Effector memory CD4-positive, alpha-beta T cell (primary cell): ENCODE data around the gene LRFN3.
"Not testable (repeated sequence)": the region's sequence is repeated elsewhere in the genome, so short reads cannot be mapped to it uniquely, and the experiment has no call there.

Experiments used
- DNase-seq, 3 donors: peaks; one replicate each; pipeline ENCODE4 v3.0.0-alpha.2; 2020
- H3K27ac ChIP-seq: 2 replicates; pipeline ENCODE4 v1.7.0; 2013; ENCODE audit warnings: mild to moderate bottlenecking, low read length, moderate library complexity; ENCODE audit not compliant: insufficient read depth, poor library complexity, severe bottlenecking
- H3K27me3 ChIP-seq: replicated peaks from 2 replicates; pipeline ENCODE4 v1.7.0; 2013; ENCODE audit warnings: mild to moderate bottlenecking, low read length; ENCODE audit not compliant: insufficient read depth, control insufficient read depth, poor library complexity, severe bottlenecking
- H3K36me3 ChIP-seq: 2 replicates; pipeline ENCODE4 v1.7.0; 2013; ENCODE audit warnings: mild to moderate bottlenecking, low read length, moderate library complexity; ENCODE audit not compliant: control insufficient read depth, insufficient read depth
- H3K4me1 ChIP-seq: 2 replicates; pipeline ENCODE4 v1.7.0; 2013; ENCODE audit warnings: low read length, mild to moderate bottlenecking; ENCODE audit not compliant: control insufficient read depth, insufficient read depth, poor library complexity, severe bottlenecking
- H3K4me3 ChIP-seq: 2 replicates; pipeline ENCODE4 v1.7.0; 2013; ENCODE audit warnings: low read length, low read depth, mild to moderate bottlenecking; ENCODE audit not compliant: insufficient read depth, poor library complexity, severe bottlenecking
- H3K9me3 ChIP-seq: 2 replicates; pipeline ENCODE4 v1.7.0; 2013; ENCODE audit warnings: mild to moderate bottlenecking, low read length, moderate library complexity; ENCODE audit not compliant: control insufficient read depth

The LRFN3 gene

DNA sequence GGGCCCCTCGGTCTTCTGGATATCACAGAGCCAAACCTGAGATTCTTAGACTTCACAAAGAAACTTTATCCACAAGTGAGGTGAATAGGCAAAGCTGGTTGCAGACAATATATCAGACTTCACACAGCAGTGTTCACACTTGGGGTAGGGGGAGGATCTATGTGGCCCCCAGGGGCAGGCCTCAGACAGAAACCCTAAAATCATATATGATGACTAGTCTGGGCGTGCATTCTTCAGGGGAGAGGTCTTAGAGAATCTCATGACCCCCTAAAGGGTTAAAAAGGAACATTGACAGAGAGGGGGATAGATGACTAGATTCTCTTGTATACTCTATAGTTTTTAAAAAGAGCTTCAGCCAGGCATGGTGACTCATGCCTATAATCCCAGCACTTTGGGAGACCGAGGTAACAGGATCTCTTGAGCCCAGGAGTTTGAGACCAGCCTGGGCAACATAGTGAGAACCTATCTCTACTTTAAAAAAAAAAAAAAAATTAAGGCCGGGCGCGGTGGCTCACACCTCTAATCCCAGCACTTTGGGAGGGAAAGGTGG is 30.9 kb upstream of the LRFN3 start:
- no peaks in the 10 kb centered on the region for H3K9me3 ChIP-seq
- H3K27me3 ChIP-seq, result no peaks in the 10 kb centered on the region
- peaks cover 39% of the 10 kb centered on the region for H3K4me1 ChIP-seq
- no peak overlapping the region for H3K4me3 ChIP-seq
- no peak for DNase-seq
- H3K36me3 ChIP-seq, result no peaks in the 10 kb centered on the region
- H3K27ac ChIP-seq, result no peak overlapping the region

DNA sequence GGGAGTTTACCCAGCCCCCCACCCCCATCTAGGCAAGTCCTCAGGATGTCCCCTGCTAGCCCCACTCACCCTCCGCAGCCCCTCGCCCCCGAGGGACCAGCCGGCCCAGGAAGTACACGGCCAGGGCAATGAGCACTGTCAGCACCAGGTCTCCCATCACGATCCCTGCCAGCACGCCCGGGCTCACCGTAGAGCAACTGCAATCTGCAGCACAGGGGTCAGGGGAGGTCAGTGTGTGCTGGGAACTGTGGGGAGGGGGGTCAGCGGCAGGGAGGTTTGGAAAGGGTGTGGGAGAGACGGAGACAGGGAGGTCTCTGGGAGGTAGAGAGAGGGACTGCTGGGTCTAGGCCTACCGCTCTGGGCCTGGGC is 28.8 kb upstream of the LRFN3 start:
- peaks cover 23% of the 10 kb centered on the region for H3K4me1 ChIP-seq
- no peak overlapping the region for H3K27ac ChIP-seq
- DNase-seq, result no peak
- no peaks in the 10 kb centered on the region for H3K36me3 ChIP-seq
- no peak overlapping the region for H3K4me3 ChIP-seq
- no peaks in the 10 kb centered on the region for H3K27me3 ChIP-seq
- H3K9me3 ChIP-seq, result no peaks in the 10 kb centered on the region

DNA sequence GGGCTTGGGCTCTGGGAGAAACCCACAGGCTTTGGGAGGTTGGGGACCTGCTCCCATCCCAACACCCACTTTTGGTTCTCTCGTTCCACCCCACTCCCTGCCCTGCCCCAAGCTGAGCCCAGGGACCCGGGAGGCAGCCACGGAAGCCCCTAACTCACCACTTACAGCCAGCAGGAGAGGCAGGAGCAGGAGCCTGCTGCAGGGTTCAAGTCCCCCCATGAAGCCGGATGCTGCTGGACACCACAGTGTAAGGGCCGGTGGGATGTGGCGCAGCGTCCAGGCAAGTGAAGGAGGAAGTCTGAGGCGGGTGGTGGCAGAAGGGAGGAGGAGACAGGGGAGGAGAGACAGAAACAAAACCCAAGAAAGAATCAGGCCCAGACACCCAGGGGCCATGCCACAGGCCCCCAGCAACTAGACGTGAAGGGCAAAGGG is 28.1 kb upstream of the LRFN3 start, which contains the start of gene TYROBP:
TYROBP (minus strand) TSS at position 286 of the 432 bp plus-strand sequence; CDS start at position 219, 67 bp downstream.
- Histone ChIP-seq H3K36me3 (no peaks in the 10 kb centered on the region), H3K27ac (no peak within 1 kb of the TSS), H3K27me3 (no peaks in the 10 kb centered on the region), H3K4me1 (peaks cover 16% of the 10 kb centered on the region), H3K9me3 (no peaks in the 10 kb centered on the region), H3K4me3 (no peak within 1 kb of the TSS)
- DNase-seq, result no peak

DNA sequence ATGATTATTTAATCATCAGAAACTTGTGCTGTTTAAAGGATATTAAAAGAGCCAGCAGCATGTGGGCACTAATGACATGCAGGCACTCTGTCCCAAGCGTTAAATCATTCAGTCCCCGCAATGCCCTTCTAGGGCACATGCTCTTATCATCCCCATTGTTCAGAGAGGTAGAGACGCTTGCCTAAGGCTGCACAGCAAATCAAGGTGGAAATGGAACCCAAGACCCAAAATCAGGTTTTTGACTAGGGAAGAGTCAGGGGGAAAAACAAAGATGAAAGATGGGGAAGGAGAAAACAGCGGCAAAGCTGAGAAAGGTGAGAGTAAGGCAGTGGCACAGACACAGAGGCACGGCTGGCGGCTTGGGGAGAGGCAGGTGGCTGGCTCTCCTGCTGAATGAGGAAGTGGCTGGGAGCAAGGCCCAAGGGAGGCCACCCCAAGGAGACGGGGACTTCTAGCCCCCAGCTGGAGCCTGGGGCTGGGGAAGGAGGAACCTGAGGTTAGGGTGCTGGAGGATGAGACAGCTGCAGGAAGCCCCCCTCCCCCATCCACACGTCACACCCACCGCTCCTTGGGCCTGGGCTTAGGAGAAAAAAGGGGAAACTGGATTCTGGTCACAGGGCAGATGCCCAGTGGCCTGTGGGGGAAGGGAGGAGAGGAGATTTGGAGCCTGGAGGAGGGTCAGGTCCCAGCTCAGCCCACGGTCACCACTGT is 27.0 kb upstream of the LRFN3 start:
- DNase-seq, result no peak
- Histone ChIP-seq H3K4me3 (no peak overlapping the region), H3K27me3 (no peaks in the 10 kb centered on the region), H3K4me1 (peaks cover 5% of the 10 kb centered on the region), H3K27ac (no peak overlapping the region), H3K36me3 (no peaks in the 10 kb centered on the region), H3K9me3 (no peaks in the 10 kb centered on the region)

DNA sequence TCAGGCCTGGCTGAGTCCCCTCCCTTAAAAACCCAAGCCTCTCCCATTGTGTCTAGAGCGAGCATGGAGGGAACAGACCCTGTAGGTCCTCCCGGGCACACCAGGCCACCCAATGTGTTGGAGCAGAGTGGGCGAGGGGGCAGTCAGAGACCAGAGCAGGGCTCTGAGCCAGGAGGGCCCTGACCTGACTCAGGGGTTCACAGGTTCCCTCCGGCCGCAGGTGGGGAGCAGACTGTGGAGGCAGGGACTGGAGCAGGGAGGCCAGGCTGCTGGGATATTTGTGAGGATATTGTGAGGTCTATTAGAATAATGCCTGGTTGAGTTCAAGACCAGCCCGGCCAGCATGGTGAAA is 26.5 kb upstream of the LRFN3 start:
- no peak overlapping the region for H3K4me3 ChIP-seq
- no peak overlapping the region for H3K27ac ChIP-seq
- H3K36me3 ChIP-seq, result no peaks in the 10 kb centered on the region
- DNase-seq, result no peak
- no peaks in the 10 kb centered on the region for H3K9me3 ChIP-seq
- no peaks in the 10 kb centered on the region for H3K4me1 ChIP-seq
- H3K27me3 ChIP-seq, result no peaks in the 10 kb centered on the region

DNA sequence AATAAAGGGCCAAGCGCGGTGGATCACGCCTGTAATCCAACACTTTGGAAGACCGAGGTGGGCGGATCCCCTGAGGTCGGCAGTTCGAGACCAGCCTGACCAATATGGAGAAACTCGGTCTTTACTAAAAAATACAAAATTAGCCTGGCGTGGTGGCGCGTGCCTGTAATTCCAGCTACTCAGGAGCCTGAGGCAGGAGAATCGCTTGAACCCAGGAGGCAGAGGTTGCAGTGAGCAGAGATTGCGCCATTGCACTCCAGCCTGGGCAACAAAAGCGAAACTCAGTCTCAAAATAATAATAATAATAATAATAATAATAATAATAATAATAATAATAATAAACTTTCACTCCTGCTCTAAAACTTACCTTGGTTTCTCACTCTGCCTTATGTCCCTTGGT is 25.8 kb upstream of the LRFN3 start:
- H3K27me3 ChIP-seq, H3K27ac ChIP-seq, H3K9me3 ChIP-seq, H3K4me1 ChIP-seq, DNase-seq, H3K4me3 ChIP-seq, H3K36me3 ChIP-seq: not testable (repeated sequence)

GRCh38 chr19:35911173-35911572 is 25.0 kb upstream of the LRFN3 start:
- no peaks in the 10 kb centered on the region for H3K4me1 ChIP-seq
- DNase-seq, result no peak
- H3K36me3 ChIP-seq, result no peaks in the 10 kb centered on the region
- no peak overlapping the region for H3K27ac ChIP-seq
- no peaks in the 10 kb centered on the region for H3K9me3 ChIP-seq
- H3K4me3 ChIP-seq, result no peak overlapping the region
- no peaks in the 10 kb centered on the region for H3K27me3 ChIP-seq

DNA sequence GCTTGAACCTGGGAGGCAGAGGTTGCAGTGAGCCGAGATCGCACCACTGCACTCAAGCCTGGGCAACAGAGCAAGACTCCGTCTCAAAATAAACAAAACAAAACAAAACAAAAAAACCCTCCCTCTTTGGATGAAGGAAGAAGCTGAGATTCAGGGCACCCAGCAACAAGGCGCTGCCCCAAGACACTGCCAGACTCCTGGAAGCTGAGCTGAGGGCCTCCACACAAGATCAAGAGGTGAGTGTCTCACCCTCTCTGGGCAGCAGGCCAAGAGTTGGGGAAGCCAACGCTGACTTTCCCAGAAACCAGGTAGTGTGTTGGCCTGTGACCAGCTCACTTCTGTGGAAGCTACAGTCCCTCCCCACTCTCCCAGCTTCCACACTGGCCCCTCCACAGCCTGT is 24.4 kb upstream of the LRFN3 start:
- no peaks in the 10 kb centered on the region for H3K9me3 ChIP-seq
- H3K4me3 ChIP-seq, result no peak overlapping the region
- H3K27me3 ChIP-seq, result no peaks in the 10 kb centered on the region
- no peaks in the 10 kb centered on the region for H3K4me1 ChIP-seq
- no peak overlapping the region for H3K27ac ChIP-seq
- no peaks in the 10 kb centered on the region for H3K36me3 ChIP-seq
- DNase-seq, result no peak

DNA sequence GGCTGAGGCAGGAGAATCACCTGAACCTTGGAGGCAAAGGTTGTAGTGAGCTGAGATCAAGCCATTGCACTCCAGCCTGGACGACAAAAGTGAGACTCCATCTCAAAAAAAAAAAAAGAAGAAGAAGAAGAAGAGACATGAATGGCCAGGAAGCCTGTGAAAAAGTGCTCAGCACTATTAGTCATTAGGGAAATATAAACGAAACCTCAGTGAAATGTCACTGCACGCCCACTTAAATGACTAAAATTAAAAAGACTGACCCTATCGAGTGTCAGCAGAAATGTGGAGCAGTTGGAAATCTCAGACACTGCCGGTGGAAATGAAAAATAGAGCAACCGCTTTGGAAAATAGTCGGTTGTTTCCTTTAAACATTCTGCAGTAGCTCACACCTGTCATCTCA is 22.6 kb upstream of the LRFN3 start:
- no peaks in the 10 kb centered on the region for H3K27me3 ChIP-seq
- H3K4me3 ChIP-seq, result no peak overlapping the region
- no peak for DNase-seq
- H3K36me3 ChIP-seq, result no peaks in the 10 kb centered on the region
- H3K4me1 ChIP-seq, result no peaks in the 10 kb centered on the region
- H3K9me3 ChIP-seq, result no peaks in the 10 kb centered on the region
- H3K27ac ChIP-seq, result no peak overlapping the region

DNA sequence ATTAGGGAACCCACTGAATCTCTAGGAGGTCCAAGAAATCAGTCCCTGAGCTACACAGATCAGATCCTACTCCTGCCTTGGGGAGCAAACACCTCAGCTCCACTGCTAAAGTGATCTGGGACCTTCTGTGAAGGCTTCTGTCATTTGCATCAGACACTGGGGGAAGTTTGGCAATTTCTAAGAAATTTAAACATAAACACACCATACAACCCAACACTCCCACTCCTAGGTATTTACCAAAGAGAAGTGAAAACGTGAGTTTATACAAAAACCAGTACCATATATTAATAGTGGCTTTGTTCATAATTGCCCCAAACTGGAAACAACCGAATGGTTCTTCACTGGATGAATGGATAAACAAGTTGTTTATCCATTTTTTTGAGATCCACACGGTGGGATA is 20.7 kb upstream of the LRFN3 start:
- Histone ChIP-seq H3K27me3 (no peaks in the 10 kb centered on the region), H3K27ac (no peak overlapping the region), H3K4me1 (no peaks in the 10 kb centered on the region), H3K9me3 (no peaks in the 10 kb centered on the region), H3K4me3 (no peak overlapping the region), H3K36me3 (no peaks in the 10 kb centered on the region)
- no peak for DNase-seq
